Kasumi-1 (cell line): ENCODE results near the gene CTDSPL.
"Not testable (repeated sequence)": the region's sequence is repeated elsewhere in the genome, so short reads cannot be mapped to it uniquely, and the experiment has no call there.

Experiments
- DNase-seq, 2 experiments: peaks; one replicate each; lab custom pipeline; 2025; lab: John Stamatoyannopoulos, UW

Gene CTDSPL

DNA sequence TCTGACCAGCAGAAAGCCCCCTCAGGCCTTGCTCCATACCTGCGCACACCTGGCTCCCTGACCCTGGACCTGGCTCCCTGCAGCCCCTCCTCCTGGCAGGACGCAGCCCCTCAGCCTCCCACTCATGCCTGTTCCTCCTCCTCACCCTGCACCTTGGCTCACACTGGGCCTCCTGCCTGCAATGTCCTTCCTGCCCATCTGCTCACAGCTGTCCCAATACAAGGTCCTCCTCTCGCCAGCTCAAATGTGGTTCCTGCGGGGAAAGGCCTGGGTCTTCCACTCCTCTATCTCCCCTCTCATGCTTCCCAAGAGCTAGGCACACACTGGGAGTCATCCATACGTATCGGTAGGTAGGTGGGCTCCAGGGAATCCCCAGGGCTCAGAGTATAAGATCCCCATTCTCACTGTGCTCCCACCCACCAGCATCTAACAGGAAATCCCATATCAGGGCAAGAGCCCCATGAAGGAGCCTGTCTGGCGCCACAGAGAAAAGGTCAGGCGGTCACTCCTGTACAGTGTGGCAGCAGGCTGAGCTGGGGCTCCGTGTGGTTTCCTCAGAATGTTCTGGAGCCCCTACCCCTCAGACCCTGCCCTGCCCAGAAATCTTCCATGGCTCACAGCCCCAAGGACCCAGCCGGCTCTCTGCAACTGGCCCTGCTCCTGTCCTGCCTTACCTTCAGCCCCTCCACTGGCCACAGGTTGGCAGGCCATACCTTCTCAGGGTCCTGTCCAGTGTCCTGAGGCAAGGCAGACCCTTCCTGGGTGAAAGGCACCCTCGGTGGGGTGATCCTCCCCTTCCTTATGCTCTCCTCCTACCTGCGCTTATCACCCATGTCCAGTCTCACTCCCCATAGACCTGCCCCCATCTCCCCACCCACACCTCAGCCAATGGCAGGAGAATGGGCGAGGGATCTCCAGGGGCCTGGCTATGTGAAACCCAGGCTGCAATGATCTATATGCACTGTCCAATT lies 156.9 kb downstream of the CTDSPL start:
- DNase-seq, result no peak

- DNase-seq, result no peak
Measured at GRCh38 chr3:38019658-38020341, 158.1 kb downstream of the CTDSPL start.

DNA sequence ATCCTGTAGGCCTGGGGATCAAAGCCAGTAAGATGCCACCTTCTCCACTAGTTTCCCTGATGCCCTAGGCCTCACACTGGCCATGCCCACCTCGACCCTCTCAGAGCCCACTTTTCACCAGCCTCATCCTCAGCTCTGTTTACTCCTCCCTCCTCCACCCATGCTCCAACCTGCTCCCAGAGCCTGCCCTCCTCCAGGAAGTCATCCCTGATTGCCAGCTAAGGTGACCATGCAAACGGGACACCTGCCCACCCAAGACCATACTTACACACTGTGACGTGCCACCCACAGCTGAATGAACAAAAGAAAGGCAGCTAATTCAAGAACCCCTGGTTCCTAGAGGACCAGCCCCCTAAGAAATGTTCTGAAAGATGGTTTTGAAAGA lies 158.7 kb downstream of the CTDSPL start:
- no peak for DNase-seq

- no peak for DNase-seq
Measured at GRCh38 chr3:38021196-38021595, 159.5 kb downstream of the CTDSPL start.

- DNase-seq, result no peak
Measured at GRCh38 chr3:38022301-38022700, 160.6 kb downstream of the CTDSPL start.

- DNase-seq, result no peak
Measured at GRCh38 chr3:38022896-38023709, 161.4 kb downstream of the CTDSPL start.

DNA sequence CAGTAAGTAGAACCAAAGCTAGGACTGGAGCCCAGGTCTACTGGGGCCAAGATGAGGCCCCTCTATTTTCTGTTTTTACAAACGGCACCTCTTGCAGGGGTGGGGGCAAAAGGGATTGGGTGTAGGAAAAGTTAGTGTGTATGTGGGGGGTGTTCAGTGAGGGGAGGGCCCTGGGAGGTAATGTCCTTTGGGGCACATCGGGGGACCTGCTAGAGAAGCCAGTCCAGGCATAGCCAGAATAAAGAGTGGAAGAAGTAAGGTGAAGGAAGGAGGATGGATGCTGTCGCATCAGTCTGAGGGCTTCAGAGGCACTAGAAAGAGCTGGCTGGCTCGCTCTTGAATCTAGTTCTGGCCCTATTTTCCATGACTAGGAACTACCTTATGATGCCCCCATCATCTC lies 165.2 kb downstream of the CTDSPL start:
- no peak for DNase-seq

- no peak for DNase-seq
Measured at GRCh38 chr3:38027466-38028465, 166.1 kb downstream of the CTDSPL start.

- no peak for DNase-seq
Measured at GRCh38 chr3:38028621-38029361, 167.1 kb downstream of the CTDSPL start.

GRCh38 chr3:38029400-38030125 lies 167.9 kb downstream of the CTDSPL start, which contains the start of gene PLCD1:
PLCD1 (minus strand) TSS chr3:38029642; CDS start chr3:38029539, 103 bp downstream.
- no peak for DNase-seq

DNA sequence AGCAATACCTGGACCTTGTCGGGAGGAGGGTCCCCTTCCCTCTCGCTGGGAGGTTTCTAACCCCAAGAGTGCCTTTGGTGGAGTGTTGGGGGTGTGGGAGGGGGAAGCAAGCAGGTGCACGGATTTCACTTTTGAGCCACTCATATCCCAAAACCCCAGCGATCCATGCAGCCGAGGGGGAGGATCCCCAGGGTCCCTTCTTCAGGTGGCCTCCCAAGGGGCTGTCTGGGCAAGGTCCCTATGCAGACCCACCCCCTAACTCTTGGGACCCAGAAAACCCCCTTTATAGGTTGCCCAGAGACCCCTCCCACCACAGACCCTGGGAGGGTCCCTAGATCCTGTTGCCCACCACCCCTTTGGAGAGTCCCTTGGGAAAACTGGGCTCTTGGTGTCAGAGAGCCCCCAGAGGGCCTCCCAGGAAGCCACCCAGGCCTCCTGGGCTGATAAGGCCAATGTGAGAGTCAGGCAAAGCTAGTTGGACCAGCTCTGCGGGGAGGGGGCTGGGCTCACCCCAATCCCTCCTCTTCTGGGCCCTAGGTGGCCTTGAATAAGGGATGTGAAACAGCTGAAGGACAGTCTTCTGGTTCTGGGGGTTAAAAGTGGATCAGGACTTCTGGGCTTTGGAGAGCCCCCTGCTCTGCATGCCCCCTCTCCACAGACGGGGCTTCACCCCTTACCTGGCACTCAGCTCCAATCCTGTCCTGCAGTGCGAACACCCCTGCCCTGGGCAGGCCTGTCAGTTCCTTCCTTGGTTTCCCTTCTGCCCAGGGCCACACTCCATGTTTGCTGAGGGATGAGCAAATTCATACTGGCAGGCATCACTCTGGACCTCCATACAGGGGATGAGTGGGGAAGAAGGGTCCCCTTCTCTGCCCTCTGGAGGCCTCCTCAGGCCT lies 168.7 kb downstream of the CTDSPL start:
- DNase-seq, result no peak

- no peak for DNase-seq
Measured at GRCh38 chr3:38031022-38031994, 169.6 kb downstream of the CTDSPL start.

DNA sequence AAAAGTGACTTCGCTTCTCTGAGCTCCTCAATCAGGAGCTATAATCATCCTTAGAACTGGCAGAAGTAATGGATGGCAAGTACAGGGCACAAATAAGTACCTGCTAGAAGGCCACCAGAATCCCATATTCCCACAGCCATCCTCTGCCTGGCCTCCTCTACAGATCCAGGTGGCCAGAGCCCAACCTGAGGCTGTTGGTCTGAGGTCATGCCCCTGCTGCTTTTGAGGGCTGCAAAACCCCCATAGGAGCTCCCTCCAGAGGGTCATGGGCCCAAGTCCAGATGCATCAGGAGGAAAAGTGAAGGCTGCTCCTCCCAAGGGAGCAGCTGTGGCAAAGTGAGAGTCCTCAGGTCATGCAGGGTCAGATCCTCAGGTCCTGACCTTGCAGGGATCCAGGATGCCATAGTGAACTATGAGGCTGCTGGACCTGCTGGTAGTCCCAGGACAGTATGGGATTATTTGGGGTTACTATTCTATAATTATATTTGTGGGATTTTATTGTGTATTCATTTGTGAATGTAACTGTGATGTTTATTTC lies 170.7 kb downstream of the CTDSPL start:
- no peak for DNase-seq

GRCh38 chr3:38033586-38033985 lies 171.9 kb downstream of the CTDSPL start:
- not testable (repeated sequence) for DNase-seq
